OCI-LY3 (cell line): ENCODE data around the gene ANKRD10.

Source experiments
- CTCF ChIP-seq: fragments of 200-600, 300-600 bp; sonication (generic); IDR thresholded peaks from 2 replicates; pipeline ENCODE4 v1.5.1; 2014; ENCODE audit warnings: antibody characterized with exemption, low read length, low read depth
- EZH2phosphoT487 ChIP-seq: fragments of 200-600 bp; shearing (Covaris generic); IDR thresholded peaks from 2 replicates; pipeline ENCODE4 v1.6.1; 2018; ENCODE audit warnings: antibody characterized with exemption, mixed run types, low read depth

GRCh38 chr13:110850006-110850405 lies 64.9 kb downstream of the ANKRD10 start:
- TF ChIP-seq CTCF (no peak), EZH2phosphoT487 (no peak)
